Activated CD4-positive, alpha-beta T cell treated with anti-CD3 and anti-CD28 coated beads, Interleukin-2, amount 10 ng/mL, durations not matched to agents 7 days and 5 days (primary cell): Measurements from ENCODE around the gene SEC24B. TPM values are rescaled to one million over a fixed set of nuclear protein-coding genes. Genes with fewer than 3 reads are reported as not detected.
"Not testable (repeated sequence)": the region's sequence is repeated elsewhere in the genome, so short reads cannot be mapped to it uniquely, and the experiment has no call there.

Experiments used
- CTCF ChIA-PET: fragments of 350-600 bp; sonication (Branson Sonifier 250); formaldehyde crosslinking; loops from one replicate; lab custom pipeline; 2021; ENCODE audit warnings: antibody characterized with exemption; lab: Charles Lee
- POLR2A ChIA-PET: fragments of 350-600 bp; sonication (Branson Sonifier 250); formaldehyde crosslinking; loops from one replicate; lab custom pipeline; 2021; ENCODE audit warnings: antibody characterized with exemption; lab: Charles Lee
- DNase-seq: peaks from one replicate; pipeline ENCODE4 v3.0.0-alpha.2; 2020
- H3K27ac Mint-ChIP-seq: one replicate; pipeline ENCODE4 v1.8.0; 2021; ENCODE audit warnings: mild to moderate bottlenecking, moderate library complexity, mixed read lengths
- H3K27me3 Mint-ChIP-seq: one replicate; pipeline ENCODE4 v1.8.0; 2021; ENCODE audit warnings: mixed read lengths
- H3K36me3 Mint-ChIP-seq: one replicate; pipeline ENCODE4 v1.8.0; 2021; ENCODE audit warnings: low read depth, mixed read lengths
- H3K4me1 Mint-ChIP-seq: one replicate; pipeline ENCODE4 v1.8.0; 2021; ENCODE audit warnings: mixed read lengths
- H3K4me3 Mint-ChIP-seq: one replicate; pipeline ENCODE4 v1.8.0; 2021; ENCODE audit warnings: mild to moderate bottlenecking, moderate library complexity, mixed read lengths
- H3K9me3 Mint-ChIP-seq: one replicate; pipeline ENCODE4 v1.8.0; 2021; ENCODE audit warnings: mixed read lengths
- total RNA-seq, 2 experiments: library from RNA; stranded (reverse); gene quantifications; one replicate each; pipeline ENCODE4 v1.2.3, GENCODE V29; 2021

The SEC24B gene
- total RNA-seq, 2 experiments from 2014 or later: 24.9 to 31.3 TPM

- Mint-ChIP-seq H3K27me3 (no peaks in the 10 kb centered on the region), H3K4me1 (peaks cover 56% of the 10 kb centered on the region), H3K36me3 (peaks cover 14% of the 10 kb centered on the region), H3K4me3 (peak overlapping the region; percentile 79), H3K9me3 (no peaks in the 10 kb centered on the region), H3K27ac (peak overlapping the region; percentile 39)
- DNase-seq: no peak
- CTCF ChIA-PET: no interaction called here
- POLR2A ChIA-PET: no interaction called here
Measured at GRCh38 chr4:109435635-109436034, 2.0 kb downstream of the SEC24B start.

- Mint-ChIP-seq H3K36me3 (peaks cover 9% of the 10 kb centered on the region), H3K9me3 (no peaks in the 10 kb centered on the region), H3K27ac (no peak overlapping the region), H3K4me3 (no peak overlapping the region), H3K4me1 (peaks cover 57% of the 10 kb centered on the region), H3K27me3 (no peaks in the 10 kb centered on the region)
- CTCF ChIA-PET: no interaction called here
- POLR2A ChIA-PET: no interaction called here
- no peak for DNase-seq
Measured at GRCh38 chr4:109436504-109436903, 2.9 kb downstream of the SEC24B start.

- Mint-ChIP-seq H3K36me3 (peaks cover 21% of the 10 kb centered on the region), H3K4me3 (no peak overlapping the region), H3K9me3 (no peaks in the 10 kb centered on the region), H3K27ac (no peak overlapping the region), H3K4me1 (peaks cover 46% of the 10 kb centered on the region), H3K27me3 (no peaks in the 10 kb centered on the region)
- ChIA-PET CTCF (no interaction called here), POLR2A (no interaction called here)
- no peak for DNase-seq
Measured at GRCh38 chr4:109440948-109441347, 7.3 kb downstream of the SEC24B start.

GRCh38 chr4:109441862-109442458 is 8.3 kb downstream of the SEC24B start:
- H3K36me3 Mint-ChIP-seq: peaks cover 29% of the 10 kb centered on the region
- DNase-seq: no peak
- H3K4me3 Mint-ChIP-seq: no peak overlapping the region
- CTCF ChIA-PET: interaction anchor here (0.9 to 1.0 kb wide), 2 partner anchors 9 to 11 kb away, joined by 3 read pairs; partner anchors contain the start of gene SEC24B
- no peak overlapping the region for H3K27ac Mint-ChIP-seq
- H3K27me3 Mint-ChIP-seq: no peaks in the 10 kb centered on the region
- POLR2A ChIA-PET: no interaction called here
- peaks cover 42% of the 10 kb centered on the region for H3K4me1 Mint-ChIP-seq
- no peaks in the 10 kb centered on the region for H3K9me3 Mint-ChIP-seq

GRCh38 chr4:109444182-109444844 is 10.7 kb downstream of the SEC24B start:
- no peak for DNase-seq
- Mint-ChIP-seq H3K9me3 (no peaks in the 10 kb centered on the region), H3K4me1 (peaks cover 36% of the 10 kb centered on the region), H3K36me3 (peaks cover 31% of the 10 kb centered on the region), H3K4me3 (no peak overlapping the region), H3K27ac (no peak overlapping the region), H3K27me3 (no peaks in the 10 kb centered on the region)
- ChIA-PET CTCF (interaction anchor here (0.6 to 1.6 kb wide), 2 partner anchors 11 to 378 kb away, joined by 5 to 7 read pairs; partner anchors contain the start of gene SEC24B), POLR2A (no interaction called here)

- Mint-ChIP-seq H3K27me3 (no peaks in the 10 kb centered on the region), H3K9me3 (no peaks in the 10 kb centered on the region), H3K36me3 (peaks cover 51% of the 10 kb centered on the region), H3K4me1 (peaks cover 34% of the 10 kb centered on the region), H3K27ac (no peak overlapping the region), H3K4me3 (no peak overlapping the region)
- no peak for DNase-seq
- CTCF ChIA-PET: no interaction called here
- POLR2A ChIA-PET: no interaction called here
Measured at GRCh38 chr4:109447278-109447677, 13.7 kb downstream of the SEC24B start.

GRCh38 chr4:109451544-109452273 is 18.1 kb downstream of the SEC24B start:
- POLR2A ChIA-PET: no interaction called here
- no peaks in the 10 kb centered on the region for H3K27me3 Mint-ChIP-seq
- CTCF ChIA-PET: interaction anchor here (0.5 to 0.6 kb wide), 2 partner anchors 34 to 85 kb away, joined by 3 to 4 read pairs; no protein-coding TSS in a partner anchor
- no peak overlapping the region for H3K4me3 Mint-ChIP-seq
- H3K36me3 Mint-ChIP-seq: peaks cover 54% of the 10 kb centered on the region
- no peak overlapping the region for H3K27ac Mint-ChIP-seq
- no peak for DNase-seq
- H3K9me3 Mint-ChIP-seq: peaks cover 3% of the 10 kb centered on the region
- H3K4me1 Mint-ChIP-seq: peaks cover 23% of the 10 kb centered on the region

- POLR2A ChIA-PET, DNase-seq, H3K4me3 Mint-ChIP-seq, H3K27me3 Mint-ChIP-seq, H3K27ac Mint-ChIP-seq, CTCF ChIA-PET, H3K9me3 Mint-ChIP-seq: not testable (repeated sequence)
- Mint-ChIP-seq H3K4me1 (peaks cover 12% of the 10 kb centered on the region), H3K36me3 (peaks cover 47% of the 10 kb centered on the region)
Measured at GRCh38 chr4:109453110-109453509, 19.5 kb downstream of the SEC24B start.

GRCh38 chr4:109462297-109462696 is 28.7 kb downstream of the SEC24B start:
- no peaks in the 10 kb centered on the region for H3K9me3 Mint-ChIP-seq
- no peak for DNase-seq
- no peak overlapping the region for H3K4me3 Mint-ChIP-seq
- POLR2A ChIA-PET: no interaction called here
- H3K36me3 Mint-ChIP-seq: peaks cover 29% of the 10 kb centered on the region
- H3K4me1 Mint-ChIP-seq: peaks cover 8% of the 10 kb centered on the region
- CTCF ChIA-PET: interaction anchor here (0.8 to 1.9 kb wide), 4 partner anchors 11 to 34 kb away, joined by 3 to 13 read pairs (median 3); partner anchors contain the start of gene SEC24B
- H3K27me3 Mint-ChIP-seq: no peaks in the 10 kb centered on the region
- no peak overlapping the region for H3K27ac Mint-ChIP-seq

- ChIA-PET CTCF (interaction anchor here (1.5 kb wide), 1 partner anchor 14 kb away, joined by 3 read pairs; no protein-coding TSS in a partner anchor), POLR2A (no interaction called here)
- no peak for DNase-seq
- H3K9me3 Mint-ChIP-seq: no peaks in the 10 kb centered on the region
- H3K4me1 Mint-ChIP-seq: peaks cover 8% of the 10 kb centered on the region
- H3K36me3 Mint-ChIP-seq: peaks cover 30% of the 10 kb centered on the region
- H3K27me3 Mint-ChIP-seq: no peaks in the 10 kb centered on the region
- H3K4me3 Mint-ChIP-seq: no peak overlapping the region
- H3K27ac Mint-ChIP-seq: no peak overlapping the region
Measured at GRCh38 chr4:109462802-109463201, 29.2 kb downstream of the SEC24B start.

- H3K27me3 Mint-ChIP-seq: no peaks in the 10 kb centered on the region
- no peaks in the 10 kb centered on the region for H3K9me3 Mint-ChIP-seq
- DNase-seq: no peak
- no peak overlapping the region for H3K27ac Mint-ChIP-seq
- POLR2A ChIA-PET: no interaction called here
- CTCF ChIA-PET: no interaction called here
- H3K4me3 Mint-ChIP-seq: no peak overlapping the region
- peaks cover 11% of the 10 kb centered on the region for H3K4me1 Mint-ChIP-seq
- peaks cover 40% of the 10 kb centered on the region for H3K36me3 Mint-ChIP-seq
Measured at GRCh38 chr4:109465069-109465468, 31.5 kb downstream of the SEC24B start.

GRCh38 chr4:109469915-109470314 is 36.3 kb downstream of the SEC24B start:
- H3K27me3 Mint-ChIP-seq: no peaks in the 10 kb centered on the region
- no peak overlapping the region for H3K27ac Mint-ChIP-seq
- no peak for DNase-seq
- no peak overlapping the region for H3K4me3 Mint-ChIP-seq
- peaks cover 42% of the 10 kb centered on the region for H3K36me3 Mint-ChIP-seq
- peaks cover 26% of the 10 kb centered on the region for H3K4me1 Mint-ChIP-seq
- ChIA-PET POLR2A (no interaction called here), CTCF (interaction anchor here (1.8 kb wide), 1 partner anchor 10 kb away, joined by 4 read pairs; no protein-coding TSS in a partner anchor)
- no peaks in the 10 kb centered on the region for H3K9me3 Mint-ChIP-seq

GRCh38 chr4:109472343-109472761 is 38.7 kb downstream of the SEC24B start:
- no peaks in the 10 kb centered on the region for H3K27me3 Mint-ChIP-seq
- CTCF ChIA-PET: no interaction called here
- POLR2A ChIA-PET: no interaction called here
- no peaks in the 10 kb centered on the region for H3K9me3 Mint-ChIP-seq
- H3K27ac Mint-ChIP-seq: no peak overlapping the region
- H3K36me3 Mint-ChIP-seq: peaks cover 39% of the 10 kb centered on the region
- H3K4me3 Mint-ChIP-seq: no peak overlapping the region
- H3K4me1 Mint-ChIP-seq: peaks cover 23% of the 10 kb centered on the region
- DNase-seq: no peak
